Kidney epithelial cell (primary cell): ENCODE measurements around the gene ADGRE2. TPM values are rescaled to one million over a fixed set of nuclear protein-coding genes. Genes with fewer than 3 reads are reported as not detected.
"Not testable (repeated sequence)": the region's sequence is repeated elsewhere in the genome, so short reads cannot be mapped to it uniquely, and the experiment has no call there.

Experiments used
- DNase-seq: peaks from one replicate; pipeline ENCODE4 v3.0.0-alpha.2; 2010; ENCODE audit warnings: low read depth
- H3K27me3 ChIP-seq: 2 replicates; pipeline ENCODE4 v1.6.0; 2011; ENCODE audit warnings: low read length; ENCODE audit not compliant: control insufficient read depth, insufficient read depth
- H3K36me3 ChIP-seq: 2 replicates; pipeline ENCODE4 v1.5.1; 2011; ENCODE audit warnings: low read length; ENCODE audit not compliant: control insufficient read depth, insufficient read depth
- H3K4me3 ChIP-seq: 2 replicates; pipeline ENCODE4 v1.5.1; 2011; ENCODE audit warnings: low read depth, mild to moderate bottlenecking, control low read depth, low read length
- CTCF ChIP-seq: IDR thresholded peaks from 2 replicates; pipeline ENCODE4 v1.5.1; 2011; ENCODE audit warnings: mild to moderate bottlenecking, moderate library complexity, low read length, control low read depth, inconsistent platforms; ENCODE audit not compliant: insufficient read depth, poor library complexity, severe bottlenecking
- total RNA-seq: library from RNA; depleted of rRNA; stranded (reverse); fragments of >200 nt; gene quantifications from 2 replicates; pipeline ENCODE4 v1.2.3, GENCODE V29; 2015

The ADGRE2 gene
- total RNA-seq, 1 donor from 2014 or later = 0.21 TPM

- Histone ChIP-seq H3K36me3 (no peaks in the 10 kb centered on the region), H3K27me3 (no peaks in the 10 kb centered on the region), H3K4me3 (no peak overlapping the region)
- TF ChIP-seq CTCF = no peak
- DNase-seq = no peak
Observed at GRCh38 chr19:14809272-14810057, 31.1 kb upstream of the ADGRE2 start.

- Histone ChIP-seq H3K27me3 (no peaks in the 10 kb centered on the region), H3K4me3 (no peak overlapping the region), H3K36me3 (no peaks in the 10 kb centered on the region)
- DNase-seq = no peak
- TF ChIP-seq CTCF = no peak
Observed at GRCh38 chr19:14804765-14805164, 26.4 kb upstream of the ADGRE2 start.

- no peaks in the 10 kb centered on the region for H3K27me3 ChIP-seq
- no peaks in the 10 kb centered on the region for H3K36me3 ChIP-seq
- no peak overlapping the region for H3K4me3 ChIP-seq
- TF ChIP-seq CTCF = no peak
- DNase-seq = no peak
Observed at GRCh38 chr19:14798760-14799159, 20.4 kb upstream of the ADGRE2 start.

- no peaks in the 10 kb centered on the region for H3K36me3 ChIP-seq
- no peaks in the 10 kb centered on the region for H3K27me3 ChIP-seq
- H3K4me3 ChIP-seq = no peak overlapping the region
- DNase-seq = no peak
- no peak for TF ChIP-seq CTCF
Observed at GRCh38 chr19:14796021-14796420, 17.7 kb upstream of the ADGRE2 start.

- H3K4me3 ChIP-seq = no peak overlapping the region
- H3K27me3 ChIP-seq = no peaks in the 10 kb centered on the region
- no peak for DNase-seq
- H3K36me3 ChIP-seq = no peaks in the 10 kb centered on the region
- no peak for TF ChIP-seq CTCF
Observed at GRCh38 chr19:14795078-14795721, 16.8 kb upstream of the ADGRE2 start.

GRCh38 chr19:14792250-14792649 lies 13.9 kb upstream of the ADGRE2 start:
- not testable (repeated sequence) for DNase-seq, H3K27me3 ChIP-seq, H3K4me3 ChIP-seq

More at GRCh38 chr19:14792250-14792649, 13.9 kb upstream of the ADGRE2 start:
- not testable (repeated sequence) for H3K36me3 ChIP-seq
